ENCODE measurements around the gene KCNQ4.

Gene KCNQ4

GRCh38 chr1:40823983-40824382 is 40.4 kb downstream of the KCNQ4 start:
- no peaks in the 10 kb centered on the region for H3K36me3 Mint-ChIP-seq (ENCODE audit: low read depth)
- no peak overlapping the region for H3K4me3 Mint-ChIP-seq
- DNase-seq: no peak
- peaks cover 22% of the 10 kb centered on the region for H3K4me1 Mint-ChIP-seq (ENCODE audit: low read depth)
- H3K27me3 Mint-ChIP-seq: no peaks in the 10 kb centered on the region
- H3K27ac Mint-ChIP-seq: no peak overlapping the region
- H3K9me3 Mint-ChIP-seq: no peaks in the 10 kb centered on the region

GRCh38 chr1:40824591-40825434 is 41.2 kb downstream of the KCNQ4 start:
- H3K27me3 Mint-ChIP-seq: no peaks in the 10 kb centered on the region
- no peak for DNase-seq
- H3K27ac Mint-ChIP-seq: no peak overlapping the region
- no peaks in the 10 kb centered on the region for H3K9me3 Mint-ChIP-seq
- no peaks in the 10 kb centered on the region for H3K36me3 Mint-ChIP-seq (ENCODE audit: low read depth)
- H3K4me3 Mint-ChIP-seq: no peak overlapping the region
- peaks cover 17% of the 10 kb centered on the region for H3K4me1 Mint-ChIP-seq (ENCODE audit: low read depth)

- Mint-ChIP-seq H3K36me3 (ENCODE audit: low read depth) (no peaks in the 10 kb centered on the region), H3K27ac (no peak overlapping the region), H3K4me1 (ENCODE audit: low read depth) (peaks cover 17% of the 10 kb centered on the region), H3K27me3 (no peaks in the 10 kb centered on the region), H3K4me3 (no peak overlapping the region), H3K9me3 (no peaks in the 10 kb centered on the region)
- no peak for DNase-seq
Measured at GRCh38 chr1:40825435-40825788, 41.8 kb downstream of the KCNQ4 start.

- H3K36me3 Mint-ChIP-seq (ENCODE audit: low read depth): no peaks in the 10 kb centered on the region
- no peaks in the 10 kb centered on the region for H3K27me3 Mint-ChIP-seq
- H3K4me3 Mint-ChIP-seq: no peak overlapping the region
- no peak overlapping the region for H3K27ac Mint-ChIP-seq
- peaks cover 17% of the 10 kb centered on the region for H3K4me1 Mint-ChIP-seq (ENCODE audit: low read depth)
- DNase-seq: no peak
- H3K9me3 Mint-ChIP-seq: no peaks in the 10 kb centered on the region
Measured at GRCh38 chr1:40825996-40826395, 42.4 kb downstream of the KCNQ4 start.

GRCh38 chr1:40829631-40830245 is 46.2 kb downstream of the KCNQ4 start:
- no peak overlapping the region for H3K4me3 Mint-ChIP-seq
- peaks cover 17% of the 10 kb centered on the region for H3K4me1 Mint-ChIP-seq (ENCODE audit: low read depth)
- no peaks in the 10 kb centered on the region for H3K9me3 Mint-ChIP-seq
- no peak for DNase-seq
- no peaks in the 10 kb centered on the region for H3K36me3 Mint-ChIP-seq (ENCODE audit: low read depth)
- no peak overlapping the region for H3K27ac Mint-ChIP-seq
- no peaks in the 10 kb centered on the region for H3K27me3 Mint-ChIP-seq

- H3K27me3 Mint-ChIP-seq: no peaks in the 10 kb centered on the region
- H3K4me1 Mint-ChIP-seq (ENCODE audit: low read depth): peaks cover 10% of the 10 kb centered on the region
Measured at GRCh38 chr1:40830419-40830943, 46.9 kb downstream of the KCNQ4 start.

GRCh38 chr1:40831001-40831732 is 47.6 kb downstream of the KCNQ4 start:
- Mint-ChIP-seq H3K27me3 (no peaks in the 10 kb centered on the region), H3K4me1 (ENCODE audit: low read depth) (peaks cover 3% of the 10 kb centered on the region), H3K4me3 (no peak overlapping the region), H3K27ac (no peak overlapping the region), H3K9me3 (no peaks in the 10 kb centered on the region), H3K36me3 (ENCODE audit: low read depth) (no peaks in the 10 kb centered on the region)
- no peak for DNase-seq

More at GRCh38 chr1:40830419-40830943, 46.9 kb downstream of the KCNQ4 start:
- Mint-ChIP-seq H3K36me3 (ENCODE audit: low read depth) (no peaks in the 10 kb centered on the region), H3K27ac (no peak overlapping the region), H3K4me3 (no peak overlapping the region), H3K9me3 (no peaks in the 10 kb centered on the region)
- no peak for DNase-seq

GRCh38 chr1:40833979-40834378 is 50.4 kb downstream of the KCNQ4 start:
- Mint-ChIP-seq H3K9me3 (no peaks in the 10 kb centered on the region), H3K27ac (no peak overlapping the region), H3K4me3 (no peak overlapping the region), H3K27me3 (no peaks in the 10 kb centered on the region), H3K4me1 (ENCODE audit: low read depth) (peaks cover under 1% of the 10 kb centered on the region), H3K36me3 (ENCODE audit: low read depth) (no peaks in the 10 kb centered on the region)
- DNase-seq: no peak

- no peaks in the 10 kb centered on the region for H3K27me3 Mint-ChIP-seq
Measured at GRCh38 chr1:40834968-40835545, 51.5 kb downstream of the KCNQ4 start.

GRCh38 chr1:40836283-40836682 is 52.7 kb downstream of the KCNQ4 start:
- peaks cover 20% of the 10 kb centered on the region for H3K4me1 Mint-ChIP-seq (ENCODE audit: low read depth)
- H3K27me3 Mint-ChIP-seq: no peaks in the 10 kb centered on the region
- no peak overlapping the region for H3K27ac Mint-ChIP-seq
- no peaks in the 10 kb centered on the region for H3K36me3 Mint-ChIP-seq (ENCODE audit: low read depth)
- DNase-seq: no peak
- H3K9me3 Mint-ChIP-seq: no peaks in the 10 kb centered on the region
- H3K4me3 Mint-ChIP-seq: no peak overlapping the region

More at GRCh38 chr1:40834968-40835545, 51.5 kb downstream of the KCNQ4 start:
- H3K9me3 Mint-ChIP-seq: no peaks in the 10 kb centered on the region
- H3K27ac Mint-ChIP-seq: no peak overlapping the region
- H3K4me1 Mint-ChIP-seq (ENCODE audit: low read depth): peaks cover 8% of the 10 kb centered on the region
- H3K36me3 Mint-ChIP-seq (ENCODE audit: low read depth): no peaks in the 10 kb centered on the region
- no peak overlapping the region for H3K4me3 Mint-ChIP-seq
- no peak for DNase-seq

GRCh38 chr1:40837601-40838000 is 54.0 kb downstream of the KCNQ4 start:
- Mint-ChIP-seq H3K4me1 (ENCODE audit: low read depth) (peaks cover 22% of the 10 kb centered on the region), H3K36me3 (ENCODE audit: low read depth) (no peaks in the 10 kb centered on the region), H3K27me3 (no peaks in the 10 kb centered on the region), H3K4me3 (no peak overlapping the region), H3K27ac (no peak overlapping the region), H3K9me3 (no peaks in the 10 kb centered on the region)
- DNase-seq: no peak

- Mint-ChIP-seq H3K27ac (no peak overlapping the region), H3K36me3 (ENCODE audit: low read depth) (no peaks in the 10 kb centered on the region), H3K9me3 (no peaks in the 10 kb centered on the region), H3K27me3 (no peaks in the 10 kb centered on the region), H3K4me1 (ENCODE audit: low read depth) (peaks cover 22% of the 10 kb centered on the region), H3K4me3 (no peak overlapping the region)
- no peak for DNase-seq
Measured at GRCh38 chr1:40838045-40838979, 54.7 kb downstream of the KCNQ4 start.

GRCh38 chr1:40838980-40839942 is 55.7 kb downstream of the KCNQ4 start:
- Mint-ChIP-seq H3K4me3 (no peak overlapping the region), H3K4me1 (ENCODE audit: low read depth) (peaks cover 22% of the 10 kb centered on the region), H3K36me3 (ENCODE audit: low read depth) (no peaks in the 10 kb centered on the region), H3K27ac (no peak overlapping the region), H3K9me3 (no peaks in the 10 kb centered on the region), H3K27me3 (no peaks in the 10 kb centered on the region)
- DNase-seq: no peak
